GM23338 (cell line): ENCODE measurements around the gene PGR. TPM values are rescaled to one million over a fixed set of nuclear protein-coding genes. Genes with fewer than 3 reads are reported as not detected.

ENCODE experiments used
- ATAC-seq: fragments of 200-7000 bp; cut with Tn5 transposase; 3 replicates; pipeline ENCODE4 v1.9.1; 2020
- DNase-seq: peaks from one replicate; pipeline ENCODE4 v3.0.0-alpha.2; 2015; ENCODE audit warnings: low spot score
- H2AFZ ChIP-seq: fragments of 200-600 bp; sonication (generic); 2 replicates; pipeline ENCODE4 v1.8.0; 2016; ENCODE audit warnings: antibody characterized with exemption, mild to moderate bottlenecking, moderate library complexity
- H3F3A ChIP-seq: fragments of 200-600 bp; sonication (generic); replicated peaks from 2 replicates; pipeline ENCODE4 v1.8.0; 2017; ENCODE audit warnings: antibody characterized with exemption, mixed run types, low read depth
- H3K27ac ChIP-seq: fragments of 200-600 bp; sonication (generic); 2 replicates; pipeline ENCODE4 v1.6.1; 2016; ENCODE audit warnings: low read depth
- H3K27me3 ChIP-seq: fragments of 200-600 bp; sonication (generic); 2 replicates; pipeline ENCODE4 v1.8.0; 2016; ENCODE audit warnings: mild to moderate bottlenecking, mixed run types, moderate library complexity; ENCODE audit not compliant: insufficient read depth
- H3K36me3 ChIP-seq: fragments of 200-600 bp; sonication (generic); 2 replicates; pipeline ENCODE4 v1.8.0; 2016; ENCODE audit warnings: mild to moderate bottlenecking; ENCODE audit not compliant: insufficient read depth
- H3K4me1 ChIP-seq: fragments of 200-600 bp; sonication (generic); 2 replicates; pipeline ENCODE4 v1.8.0; 2016; ENCODE audit warnings: mild to moderate bottlenecking, moderate library complexity; ENCODE audit not compliant: insufficient read depth
- H3K4me2 ChIP-seq: fragments of 200-600 bp; sonication (generic); 2 replicates; pipeline ENCODE4 v1.7.1; 2017; ENCODE audit warnings: mixed run types
- H3K4me3 ChIP-seq: fragments of 200-600 bp; sonication (generic); 2 replicates; pipeline ENCODE4 v1.6.1; 2016; ENCODE audit warnings: mixed run types
- H3K79me2 ChIP-seq: fragments of 200-600 bp; sonication (generic); replicated peaks from 2 replicates; pipeline ENCODE4 v1.8.0; 2017; ENCODE audit warnings: mild to moderate bottlenecking; ENCODE audit not compliant: insufficient read depth
- H3K9me2 ChIP-seq: fragments of 200-600 bp; sonication (generic); 2 replicates; pipeline ENCODE4 v1.8.0; 2017; ENCODE audit not compliant: insufficient read depth
- H4K20me1 ChIP-seq: fragments of 200-600 bp; sonication (generic); replicated peaks from 2 replicates; pipeline ENCODE4 v1.8.0; 2017; ENCODE audit warnings: mild to moderate bottlenecking; ENCODE audit not compliant: insufficient read depth
- H3K27ac Mint-ChIP-seq: 2 replicates; pipeline ENCODE4 v1.8.0; 2020; ENCODE audit warnings: inconsistent platforms, mild to moderate bottlenecking, moderate library complexity, mixed read lengths
- H3K27me3 Mint-ChIP-seq: 3 replicates; pipeline ENCODE4 v1.8.0; 2022; ENCODE audit warnings: low read depth, mild to moderate bottlenecking, moderate library complexity, mixed read lengths, inconsistent platforms; ENCODE audit not compliant: insufficient read depth, poor library complexity
- H3K36me3 Mint-ChIP-seq: 3 replicates; pipeline ENCODE4 v1.8.0; 2021; ENCODE audit warnings: low read depth, mild to moderate bottlenecking, inconsistent platforms, moderate library complexity, mixed read lengths
- H3K4me1 Mint-ChIP-seq: 3 replicates; pipeline ENCODE4 v1.8.0; 2020; ENCODE audit warnings: mild to moderate bottlenecking, inconsistent platforms, mixed read lengths
- H3K4me3 Mint-ChIP-seq: 3 replicates; pipeline ENCODE4 v1.8.0; 2021; ENCODE audit warnings: moderate library complexity, mild to moderate bottlenecking, inconsistent platforms, mixed read lengths
- H3K9me3 Mint-ChIP-seq: 3 replicates; pipeline ENCODE4 v1.8.0; 2020; ENCODE audit warnings: moderate library complexity, mild to moderate bottlenecking, inconsistent platforms, mixed read lengths
- CREB1 ChIP-seq: fragments of 250-450 bp; sonication (Bioruptor Pico); IDR thresholded peaks from 2 replicates; pipeline ENCODE4 v1.5.0; 2020; ENCODE audit warnings: low read depth, mild to moderate bottlenecking, moderate library complexity
- CTCF ChIP-seq, 2 experiments: fragments of 200-600 bp in 1 of 2; sonication (generic) in 1 of 2; conservative IDR thresholded peaks; 2 replicates each; pipeline versions ENCODE4 v1.5.1 to v1.6.1; 2016 to 2017; ENCODE audit warnings: antibody characterized with exemption in 2 of 2, low read depth in 2 of 2, mild to moderate bottlenecking in 2 of 2, moderate library complexity in 1 of 2
- ETS1 ChIP-seq: IDR thresholded peaks from 2 replicates; pipeline ENCODE4 v1.6.1; 2016; ENCODE audit warnings: antibody characterized with exemption
- EZH2 ChIP-seq: fragments of 200-600 bp; sonication (generic); IDR thresholded peaks from one replicate; pipeline ENCODE4 v1.8.0; 2017; ENCODE audit warnings: antibody characterized with exemption, mild to moderate bottlenecking, low read depth; ENCODE audit not compliant: unreplicated experiment
- EZH2phosphoT487 ChIP-seq: fragments of 200-600 bp; sonication (generic); IDR thresholded peaks from one replicate; pipeline ENCODE4 v1.8.1; 2018; ENCODE audit warnings: antibody characterized with exemption; ENCODE audit not compliant: unreplicated experiment
- JUNB ChIP-seq: IDR thresholded peaks from one replicate; pipeline ENCODE4 v1.6.1; 2016; ENCODE audit warnings: antibody characterized with exemption; ENCODE audit not compliant: unreplicated experiment
- NANOG ChIP-seq: IDR thresholded peaks from 2 replicates; pipeline ENCODE4 v1.6.1; 2016; ENCODE audit warnings: antibody characterized with exemption, borderline replicate concordance
- POLR2AphosphoS5 ChIP-seq: IDR thresholded peaks from 2 replicates; pipeline ENCODE4 v1.6.1; 2016; ENCODE audit warnings: antibody characterized with exemption, low read depth
- REST ChIP-seq: IDR thresholded peaks from one replicate; pipeline ENCODE4 v1.6.1; 2018; ENCODE audit warnings: antibody characterized with exemption; ENCODE audit not compliant: unreplicated experiment
- STAT1 ChIP-seq: IDR thresholded peaks from one replicate; pipeline ENCODE4 v1.6.1; 2016; ENCODE audit warnings: antibody characterized with exemption; ENCODE audit not compliant: unreplicated experiment
- ZNF114 ChIP-seq: fragments of 250-450 bp; sonication (Bioruptor Pico); IDR thresholded peaks from 2 replicates; pipeline ENCODE4 v1.5.0; 2020; ENCODE audit warnings: mild to moderate bottlenecking, moderate library complexity
- ZNF331 ChIP-seq: fragments of 250-450 bp; sonication (Bioruptor Pico); IDR thresholded peaks from 2 replicates; pipeline ENCODE4 v1.5.0; 2020; ENCODE audit warnings: low read depth, mild to moderate bottlenecking, moderate library complexity
- ZNF462 ChIP-seq: fragments of 250-450 bp; sonication (Bioruptor Pico); IDR thresholded peaks from 2 replicates; pipeline ENCODE4 v1.5.0; 2020; ENCODE audit warnings: mild to moderate bottlenecking, moderate library complexity
- polyA plus RNA-seq: library from polyadenylated mRNA; unstranded; fragments of >200 nt; fragmentation: Nextera tagmentation; extraction: Ambion mirVana; gene quantifications from 2 replicates; pipeline ENCODE4 v1.2.1, GENCODE V29; 2016
- total RNA-seq: library from RNA; depleted of rRNA; stranded (reverse); fragments of >200 nt; shearing (Covaris generic); gene quantifications from 2 replicates; pipeline ENCODE4 v1.2.3, GENCODE V29; 2014

PGR gene
- total and polyA plus RNA-seq, 2 experiments from 2014 or later, result 0.07 to 0.11 TPM

GRCh38 chr11:101048479-101048878, 81.1 kb downstream of the PGR start:
- Mint-ChIP-seq H3K9me3 (no peaks in the 10 kb centered on the region), H3K4me1 (peaks cover 3% of the 10 kb centered on the region; the same call in 2 of the 3 replicates), H3K27ac (no peak overlapping the region), H3K27me3 (no peaks in the 10 kb centered on the region), H3K36me3 (no peaks in the 10 kb centered on the region), H3K4me3 (no peak overlapping the region)
- ATAC-seq (no peak), DNase-seq (no peak)
- Histone ChIP-seq H3F3A (no peaks in the 10 kb centered on the region), H2AFZ (no peak overlapping the region), H3K4me1 (no peaks in the 10 kb centered on the region), H3K79me2 (no peaks in the 10 kb centered on the region), H3K36me3 (no peaks in the 10 kb centered on the region), H4K20me1 (no peaks in the 10 kb centered on the region), H3K27ac (no peak overlapping the region), H3K4me3 (no peak overlapping the region), H3K27me3 (no peaks in the 10 kb centered on the region), H3K9me2 (no peaks in the 10 kb centered on the region; the same call in 1 of the 2 replicates), H3K4me2 (no peak overlapping the region)
- TF ChIP-seq STAT1 (no peak), EZH2 (no peak), JUNB (no peak), NANOG (no peak), CREB1 (no peak), REST (no peak), ETS1 (no peak), ZNF114 (CRISPR knock-in tag) (no peak), POLR2AphosphoS5 (no peak), CTCF (conservative IDR thresholded peaks at IDR 0.05; ENCODE audit: low read depth in 2 of 2) (no peak), EZH2phosphoT487 (no peak), ZNF462 (CRISPR knock-in tag) (no peak), ZNF331 (no peak)
